ENCODE data around the gene GZMM. TPM values are rescaled to one million over a fixed set of nuclear protein-coding genes. Genes with fewer than 3 reads are reported as not detected.

The GZMM gene
- total and polyA plus RNA-seq, 2 of the 13 experiments (the other 11 are each of a cell fraction or from before 2014, with no cell fraction given): 0.07 TPM; not detected in 1

DNA sequence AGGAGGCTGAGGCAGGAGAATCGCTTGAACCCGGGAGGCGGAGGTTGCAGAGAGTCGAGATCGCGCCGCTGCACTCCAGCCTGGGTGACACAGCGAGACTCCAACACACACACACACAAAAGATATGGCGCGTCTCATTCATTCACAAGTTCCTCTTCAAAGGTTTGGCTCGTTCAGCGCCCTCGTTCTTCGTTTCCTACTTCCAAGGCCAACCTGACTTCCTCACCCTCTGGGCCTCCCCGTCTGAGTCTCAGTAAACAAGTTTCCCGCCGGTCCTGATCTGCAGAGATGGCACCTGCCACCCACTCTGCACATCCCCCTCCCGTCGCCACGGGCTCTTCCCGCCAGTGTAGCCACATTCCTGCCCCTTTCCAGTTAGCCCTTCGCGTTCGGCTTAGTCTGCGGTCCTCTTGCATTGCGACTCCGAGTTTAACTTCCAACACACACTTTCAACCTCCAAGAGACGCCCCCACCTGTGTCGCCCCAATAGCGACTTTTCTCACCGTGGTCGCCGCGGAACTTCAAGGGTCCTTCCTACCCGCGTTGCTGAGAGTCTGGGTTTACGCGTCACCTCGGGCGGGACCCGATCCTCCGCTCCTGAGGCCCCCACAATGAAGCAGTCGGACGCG is 27.2 kb downstream of the GZMM start (continued):
- TF ChIP-seq, protein P1, sequence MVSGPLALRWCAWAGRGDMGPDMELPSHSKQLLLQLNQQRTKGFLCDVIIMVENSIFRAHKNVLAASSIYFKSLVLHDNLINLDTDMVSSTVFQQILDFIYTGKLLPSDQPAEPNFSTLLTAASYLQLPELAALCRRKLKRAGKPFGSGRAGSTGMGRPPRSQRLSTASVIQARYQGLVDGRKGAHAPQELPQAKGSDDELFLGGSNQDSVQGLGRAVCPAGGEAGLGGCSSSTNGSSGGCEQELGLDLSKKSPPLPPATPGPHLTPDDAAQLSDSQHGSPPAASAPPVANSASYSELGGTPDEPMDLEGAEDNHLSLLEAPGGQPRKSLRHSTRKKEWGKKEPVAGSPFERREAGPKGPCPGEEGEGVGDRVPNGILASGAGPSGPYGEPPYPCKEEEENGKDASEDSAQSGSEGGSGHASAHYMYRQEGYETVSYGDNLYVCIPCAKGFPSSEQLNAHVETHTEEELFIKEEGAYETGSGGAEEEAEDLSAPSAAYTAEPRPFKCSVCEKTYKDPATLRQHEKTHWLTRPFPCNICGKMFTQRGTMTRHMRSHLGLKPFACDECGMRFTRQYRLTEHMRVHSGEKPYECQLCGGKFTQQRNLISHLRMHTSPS (CRISPR knock-in tag; IDR thresholded peaks at IDR 0.05; ENCODE audit: low read depth): peak; percentile 62; the same call in 1 of the 2 replicates
- TF ChIP-seq, protein P2, sequence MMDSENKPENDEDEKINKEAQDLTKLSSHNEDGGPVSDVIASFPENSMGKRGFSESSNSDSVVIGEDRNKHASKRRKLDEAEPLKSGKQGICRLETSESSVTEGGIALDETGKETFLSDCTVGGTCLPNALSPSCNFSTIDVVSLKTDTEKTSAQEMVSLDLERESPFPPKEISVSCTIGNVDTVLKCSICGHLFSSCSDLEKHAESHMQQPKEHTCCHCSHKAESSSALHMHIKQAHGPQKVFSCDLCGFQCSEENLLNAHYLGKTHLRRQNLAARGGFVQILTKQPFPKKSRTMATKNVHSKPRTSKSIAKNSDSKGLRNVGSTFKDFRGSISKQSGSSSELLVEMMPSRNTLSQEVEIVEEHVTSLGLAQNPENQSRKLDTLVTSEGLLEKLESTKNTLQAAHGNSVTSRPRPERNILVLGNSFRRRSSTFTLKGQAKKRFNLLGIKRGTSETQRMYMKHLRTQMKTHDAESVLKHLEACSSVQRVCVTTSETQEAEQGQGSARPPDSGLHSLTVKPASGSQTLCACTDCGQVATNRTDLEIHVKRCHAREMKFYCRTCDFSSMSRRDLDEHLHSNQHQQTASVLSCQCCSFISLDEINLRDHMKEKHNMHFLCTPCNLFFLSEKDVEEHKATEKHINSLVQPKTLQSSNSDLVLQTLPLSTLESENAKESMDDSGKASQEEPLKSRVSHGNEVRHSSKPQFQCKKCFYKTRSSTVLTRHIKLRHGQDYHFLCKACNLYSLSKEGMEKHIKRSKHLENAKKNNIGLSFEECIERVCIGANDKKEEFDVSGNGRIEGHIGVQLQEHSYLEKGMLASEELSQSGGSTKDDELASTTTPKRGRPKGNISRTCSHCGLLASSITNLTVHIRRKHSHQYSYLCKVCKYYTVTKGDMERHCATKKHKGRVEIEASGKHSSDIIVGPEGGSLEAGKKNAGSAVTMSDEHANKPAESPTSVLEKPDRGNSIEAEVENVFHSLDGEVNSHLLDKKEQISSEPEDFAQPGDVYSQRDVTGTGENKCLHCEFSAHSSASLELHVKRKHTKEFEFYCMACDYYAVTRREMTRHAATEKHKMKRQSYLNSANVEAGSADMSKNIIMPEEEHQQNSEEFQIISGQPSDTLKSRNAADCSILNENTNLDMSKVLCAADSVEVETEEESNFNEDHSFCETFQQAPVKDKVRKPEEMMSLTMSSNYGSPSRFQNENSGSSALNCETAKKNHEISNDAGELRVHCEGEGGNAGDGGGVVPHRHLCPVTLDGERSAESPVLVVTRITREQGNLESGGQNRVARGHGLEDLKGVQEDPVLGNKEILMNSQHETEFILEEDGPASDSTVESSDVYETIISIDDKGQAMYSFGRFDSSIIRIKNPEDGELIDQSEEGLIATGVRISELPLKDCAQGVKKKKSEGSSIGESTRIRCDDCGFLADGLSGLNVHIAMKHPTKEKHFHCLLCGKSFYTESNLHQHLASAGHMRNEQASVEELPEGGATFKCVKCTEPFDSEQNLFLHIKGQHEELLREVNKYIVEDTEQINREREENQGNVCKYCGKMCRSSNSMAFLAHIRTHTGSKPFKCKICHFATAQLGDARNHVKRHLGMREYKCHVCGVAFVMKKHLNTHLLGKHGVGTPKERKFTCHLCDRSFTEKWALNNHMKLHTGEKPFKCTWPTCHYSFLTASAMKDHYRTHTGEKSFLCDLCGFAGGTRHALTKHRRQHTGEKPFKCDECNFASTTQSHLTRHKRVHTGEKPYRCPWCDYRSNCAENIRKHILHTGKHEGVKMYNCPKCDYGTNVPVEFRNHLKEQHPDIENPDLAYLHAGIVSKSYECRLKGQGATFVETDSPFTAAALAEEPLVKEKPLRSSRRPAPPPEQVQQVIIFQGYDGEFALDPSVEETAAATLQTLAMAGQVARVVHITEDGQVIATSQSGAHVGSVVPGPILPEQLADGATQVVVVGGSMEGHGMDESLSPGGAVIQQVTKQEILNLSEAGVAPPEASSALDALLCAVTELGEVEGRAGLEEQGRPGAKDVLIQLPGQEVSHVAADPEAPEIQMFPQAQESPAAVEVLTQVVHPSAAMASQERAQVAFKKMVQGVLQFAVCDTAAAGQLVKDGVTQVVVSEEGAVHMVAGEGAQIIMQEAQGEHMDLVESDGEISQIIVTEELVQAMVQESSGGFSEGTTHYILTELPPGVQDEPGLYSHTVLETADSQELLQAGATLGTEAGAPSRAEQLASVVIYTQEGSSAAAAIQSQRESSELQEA (CRISPR knock-in tag; IDR thresholded peaks at IDR 0.05; ENCODE audit: not compliant biosample characterization): peak; percentile 34
- TF ChIP-seq MED1 (CRISPR knock-in tag; IDR thresholded peaks at IDR 0.05) (peak; percentile 72), ZNF598 (CRISPR knock-in tag; IDR thresholded peaks at IDR 0.05; ENCODE audit: borderline replicate concordance) (0 out of 2 replicates have a peak, but pooled peaks have one; percentile 50), HNRNPL (IDR thresholded peaks at IDR 0.05; ENCODE audit: low read depth, low read length) (peak; percentile 74), ZSCAN21 (CRISPR knock-in tag; IDR thresholded peaks at IDR 0.05; ENCODE audit: borderline replicate concordance) (peak; percentile 52; the same call in 1 of the 2 replicates), GZF1 (CRISPR knock-in tag; IDR thresholded peaks at IDR 0.05) (no peak)
- TF ChIP-seq, protein P3, sequence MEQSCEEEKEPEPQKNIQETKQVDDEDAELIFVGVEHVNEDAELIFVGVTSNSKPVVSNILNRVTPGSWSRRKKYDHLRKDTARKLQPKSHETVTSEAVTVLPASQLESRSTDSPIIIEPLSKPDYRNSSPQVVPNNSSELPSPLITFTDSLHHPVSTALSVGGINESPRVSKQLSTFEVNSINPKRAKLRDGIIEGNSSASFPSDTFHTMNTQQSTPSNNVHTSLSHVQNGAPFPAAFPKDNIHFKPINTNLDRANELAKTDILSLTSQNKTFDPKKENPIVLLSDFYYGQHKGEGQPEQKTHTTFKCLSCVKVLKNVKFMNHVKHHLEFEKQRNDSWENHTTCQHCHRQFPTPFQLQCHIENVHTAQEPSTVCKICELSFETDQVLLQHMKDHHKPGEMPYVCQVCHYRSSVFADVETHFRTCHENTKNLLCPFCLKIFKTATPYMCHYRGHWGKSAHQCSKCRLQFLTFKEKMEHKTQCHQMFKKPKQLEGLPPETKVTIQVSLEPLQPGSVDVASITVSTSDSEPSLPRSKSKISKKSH (CRISPR knock-in tag; IDR thresholded peaks at IDR 0.05; ENCODE audit: borderline replicate concordance): peak; percentile 80; the same call in 1 of the 2 replicates
- TF ChIP-seq, protein P4, sequence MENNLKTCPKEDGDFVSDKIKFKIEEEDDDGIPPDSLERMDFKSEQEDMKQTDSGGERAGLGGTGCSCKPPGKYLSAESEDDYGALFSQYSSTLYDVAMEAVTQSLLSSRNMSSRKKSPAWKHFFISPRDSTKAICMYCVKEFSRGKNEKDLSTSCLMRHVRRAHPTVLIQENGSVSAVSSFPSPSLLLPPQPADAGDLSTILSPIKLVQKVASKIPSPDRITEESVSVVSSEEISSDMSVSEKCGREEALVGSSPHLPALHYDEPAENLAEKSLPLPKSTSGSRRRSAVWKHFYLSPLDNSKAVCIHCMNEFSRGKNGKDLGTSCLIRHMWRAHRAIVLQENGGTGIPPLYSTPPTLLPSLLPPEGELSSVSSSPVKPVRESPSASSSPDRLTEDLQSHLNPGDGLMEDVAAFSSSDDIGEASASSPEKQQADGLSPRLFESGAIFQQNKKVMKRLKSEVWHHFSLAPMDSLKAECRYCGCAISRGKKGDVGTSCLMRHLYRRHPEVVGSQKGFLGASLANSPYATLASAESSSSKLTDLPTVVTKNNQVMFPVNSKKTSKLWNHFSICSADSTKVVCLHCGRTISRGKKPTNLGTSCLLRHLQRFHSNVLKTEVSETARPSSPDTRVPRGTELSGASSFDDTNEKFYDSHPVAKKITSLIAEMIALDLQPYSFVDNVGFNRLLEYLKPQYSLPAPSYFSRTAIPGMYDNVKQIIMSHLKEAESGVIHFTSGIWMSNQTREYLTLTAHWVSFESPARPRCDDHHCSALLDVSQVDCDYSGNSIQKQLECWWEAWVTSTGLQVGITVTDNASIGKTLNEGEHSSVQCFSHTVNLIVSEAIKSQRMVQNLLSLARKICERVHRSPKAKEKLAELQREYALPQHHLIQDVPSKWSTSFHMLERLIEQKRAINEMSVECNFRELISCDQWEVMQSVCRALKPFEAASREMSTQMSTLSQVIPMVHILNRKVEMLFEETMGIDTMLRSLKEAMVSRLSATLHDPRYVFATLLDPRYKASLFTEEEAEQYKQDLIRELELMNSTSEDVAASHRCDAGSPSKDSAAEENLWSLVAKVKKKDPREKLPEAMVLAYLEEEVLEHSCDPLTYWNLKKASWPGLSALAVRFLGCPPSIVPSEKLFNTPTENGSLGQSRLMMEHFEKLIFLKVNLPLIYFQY (CRISPR knock-in tag; IDR thresholded peaks at IDR 0.05; ENCODE audit: borderline replicate concordance): no peak

All from HepG2 (cell line).